NCI-H345 (cell line): ENCODE data around the gene ARHGEF39.

Experiments used
- DNase-seq: peaks from one replicate; lab custom pipeline; 2025; lab: John Stamatoyannopoulos, UW

Gene ARHGEF39

GRCh38 chr9:35691334-35691650, 26.3 kb upstream of the ARHGEF39 start:
- no peak for DNase-seq

- peak; percentile 37 for DNase-seq
Observed at GRCh38 chr9:35690614-35691333, 25.8 kb upstream of the ARHGEF39 start.

GRCh38 chr9:35690294-35690613, 25.3 kb upstream of the ARHGEF39 start:
- DNase-seq = no peak

- DNase-seq = no peak
Observed at GRCh38 chr9:35689542-35690293, 24.7 kb upstream of the ARHGEF39 start, which contains the start of gene TPM2. Gene TPM2, minus strand, starts transcription at chr9:35689925. Its CDS starts 108 bp downstream, at chr9:35689817.

- DNase-seq = no peak
Observed at GRCh38 chr9:35688558-35689541, 23.9 kb upstream of the ARHGEF39 start.

GRCh38 chr9:35687972-35688557, 23.1 kb upstream of the ARHGEF39 start:
- no peak for DNase-seq

GRCh38 chr9:35687306-35687705, 22.3 kb upstream of the ARHGEF39 start:
- no peak for DNase-seq

- no peak for DNase-seq
Observed at GRCh38 chr9:35686222-35687203, 21.5 kb upstream of the ARHGEF39 start.

- no peak for DNase-seq
Observed at GRCh38 chr9:35685506-35685905, 20.5 kb upstream of the ARHGEF39 start.

- DNase-seq = no peak
Observed at GRCh38 chr9:35684921-35685320, 19.9 kb upstream of the ARHGEF39 start.

GRCh38 chr9:35683323-35683722, 18.3 kb upstream of the ARHGEF39 start:
- DNase-seq = no peak

- DNase-seq = no peak
Observed at GRCh38 chr9:35682520-35683315, 17.7 kb upstream of the ARHGEF39 start.

GRCh38 chr9:35682051-35682450, 17.1 kb upstream of the ARHGEF39 start:
- DNase-seq = no peak

- DNase-seq = no peak
Observed at GRCh38 chr9:35681341-35682002, 16.5 kb upstream of the ARHGEF39 start.

GRCh38 chr9:35680331-35681105, 15.5 kb upstream of the ARHGEF39 start:
- no peak for DNase-seq

- DNase-seq = no peak
Observed at GRCh38 chr9:35679766-35680330, 14.9 kb upstream of the ARHGEF39 start.

GRCh38 chr9:35679091-35679490, 14.1 kb upstream of the ARHGEF39 start:
- no peak for DNase-seq

GRCh38 chr9:35675732-35676392, 10.9 kb upstream of the ARHGEF39 start:
- no peak for DNase-seq
